ENCODE measurements around the gene SLC16A8. TPM values are rescaled to one million over a fixed set of nuclear protein-coding genes. Genes with fewer than 3 reads are reported as not detected.

Gene SLC16A8
- total and polyA plus RNA-seq, 8 donors = 0.05 to 0.57 (median 0.06) TPM; not detected in 5

DNA sequence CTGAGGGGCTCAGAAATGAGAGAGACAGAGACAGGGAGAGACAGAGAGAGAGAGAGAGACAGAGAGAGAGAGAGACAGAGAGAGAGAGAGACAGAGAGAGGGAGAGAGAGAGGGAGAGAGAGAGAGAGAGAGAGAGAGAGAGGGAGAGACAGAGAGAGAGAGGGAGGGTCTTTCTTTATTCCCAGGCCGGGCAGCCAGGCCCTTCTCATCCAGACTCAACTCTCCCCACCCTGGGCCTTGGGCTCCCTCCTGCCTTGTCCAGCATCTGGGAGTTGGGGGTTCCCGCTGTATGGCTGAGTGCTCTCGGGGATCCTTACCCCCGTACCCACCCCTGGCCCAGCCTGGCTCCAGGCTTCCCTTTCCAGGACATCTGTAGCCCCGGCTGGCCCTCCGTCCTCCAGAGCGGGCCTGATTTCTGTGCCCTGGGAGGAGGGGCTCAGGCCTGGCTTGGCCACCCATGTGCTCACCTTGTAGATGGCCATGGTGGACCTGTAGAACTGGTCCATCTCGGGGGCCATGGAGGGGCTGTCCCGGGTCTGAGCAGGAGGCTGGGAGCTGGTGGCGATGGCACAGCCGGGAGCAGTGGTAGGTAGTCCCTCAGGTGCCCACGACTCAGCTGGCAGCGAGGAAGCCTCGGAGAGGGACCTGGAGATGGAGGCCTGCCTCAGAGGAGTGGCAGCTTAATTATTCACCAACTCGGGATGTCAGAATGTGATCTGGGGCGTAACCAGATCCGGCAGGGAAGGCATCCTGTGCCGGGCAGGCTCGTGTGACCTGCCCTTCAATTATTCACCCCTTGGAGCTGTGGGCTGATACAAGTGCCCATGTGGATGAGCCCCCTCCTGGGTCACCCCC, 26.3 kb upstream of the SLC16A8 start, which contains the start of gene BAIAP2L2:
TSS of gene BAIAP2L2 (minus strand) at position 677 of the 855 bp plus-strand sequence. CDS start at position 518, 159 bp downstream.
- Histone ChIP-seq H3K9me3 (no peaks in the 10 kb centered on the region), H3K4me3 (no peak within 1 kb of the TSS), H3K27me3 (no peaks in the 10 kb centered on the region), H3K4me1 (peaks cover 5 to 11% (median 10%) of the 10 kb centered on the region in 3 donors), H3K27ac (no peak within 1 kb of the TSS), H3K36me3 (no peaks in the 10 kb centered on the region)
- 77 to 78% methylated on average over 19 of the region's 19 CpGs for WGBS, 2 donors
- FAIRE-seq = no peak
- DNase-seq = peak in 1 of 6 donors; percentile 67
- intact Hi-C loops (cut with DNase I) = no loop called here
- ATAC-seq = no peak
- TF ChIP-seq CTCF (IDR thresholded peaks at IDR 0.05) = no peak

GRCh38 chr22:38109371-38110001, 25.5 kb upstream of the SLC16A8 start:
- ATAC-seq (peak in 1 of 4 donors; percentile 5), DNase-seq (peak in 1 of 6 donors; percentile 79), FAIRE-seq (no peak)
- H3K27ac ChIP-seq = no peak overlapping the region
- no peaks in the 10 kb centered on the region for H3K9me3 ChIP-seq
- no peaks in the 10 kb centered on the region for H3K27me3 ChIP-seq
- H3K4me3 ChIP-seq = no peak overlapping the region
- TF ChIP-seq CTCF (IDR thresholded peaks at IDR 0.05) = no peak
- peaks cover 5 to 11% (median 10%) of the 10 kb centered on the region in 3 donors for H3K4me1 ChIP-seq
- 91 to 94% methylated on average over 22 of the region's 22 CpGs for WGBS, 2 donors
- H3K36me3 ChIP-seq = no peaks in the 10 kb centered on the region
- intact Hi-C loops (cut with DNase I) = no loop called here

- no peaks in the 10 kb centered on the region for H3K9me3 ChIP-seq
- FAIRE-seq = no peak
- DNase-seq = peak in 1 of 6 donors; percentile 51
These were observed 24.8 kb upstream of the SLC16A8 start for GRCh38 chr22:38108561-38109319.

More at GRCh38 chr22:38108561-38109319, 24.8 kb upstream of the SLC16A8 start:
- ATAC-seq = peak; percentile 20 to 36 (median 24)
- Histone ChIP-seq H3K27me3 (no peaks in the 10 kb centered on the region), H3K36me3 (no peaks in the 10 kb centered on the region), H3K4me3 (no peak overlapping the region), H3K27ac (peak overlapping the region in 3 of 4 donors; percentile 58 to 66 (median 65)), H3K4me1 (peaks cover 5 to 11% (median 10%) of the 10 kb centered on the region in 3 donors)
- TF ChIP-seq CTCF (IDR thresholded peaks at IDR 0.05) = no peak
- intact Hi-C loops (cut with DNase I) = no loop called here
- 73 to 75% methylated on average over 15 of the region's 15 CpGs for WGBS, 2 donors

Measured in pancreas (tissue), 10 donors.